ENCODE results near the gene NTSR1.

Gene NTSR1

DNA sequence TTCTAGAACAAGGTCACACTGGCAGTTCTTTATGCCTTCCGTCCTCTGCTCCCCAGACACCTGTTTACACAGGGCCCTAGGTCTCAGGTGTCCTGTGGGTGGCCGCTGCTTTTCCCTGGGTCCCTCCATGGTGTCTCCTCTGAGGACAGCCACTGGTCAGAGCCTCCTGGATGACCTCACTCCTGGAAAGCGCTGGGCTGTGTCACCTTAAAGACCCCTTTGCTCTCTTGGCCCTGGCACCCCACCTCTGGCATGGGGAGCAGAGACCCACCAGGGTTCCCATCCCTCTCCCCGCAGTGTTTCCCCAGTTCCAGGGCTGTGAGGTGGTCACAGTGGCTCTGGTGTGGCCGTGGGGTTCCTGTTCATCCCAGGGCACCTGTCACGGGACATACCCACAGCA, 33.9 kb downstream of the NTSR1 start:
- DNase-seq: no peak

DNA sequence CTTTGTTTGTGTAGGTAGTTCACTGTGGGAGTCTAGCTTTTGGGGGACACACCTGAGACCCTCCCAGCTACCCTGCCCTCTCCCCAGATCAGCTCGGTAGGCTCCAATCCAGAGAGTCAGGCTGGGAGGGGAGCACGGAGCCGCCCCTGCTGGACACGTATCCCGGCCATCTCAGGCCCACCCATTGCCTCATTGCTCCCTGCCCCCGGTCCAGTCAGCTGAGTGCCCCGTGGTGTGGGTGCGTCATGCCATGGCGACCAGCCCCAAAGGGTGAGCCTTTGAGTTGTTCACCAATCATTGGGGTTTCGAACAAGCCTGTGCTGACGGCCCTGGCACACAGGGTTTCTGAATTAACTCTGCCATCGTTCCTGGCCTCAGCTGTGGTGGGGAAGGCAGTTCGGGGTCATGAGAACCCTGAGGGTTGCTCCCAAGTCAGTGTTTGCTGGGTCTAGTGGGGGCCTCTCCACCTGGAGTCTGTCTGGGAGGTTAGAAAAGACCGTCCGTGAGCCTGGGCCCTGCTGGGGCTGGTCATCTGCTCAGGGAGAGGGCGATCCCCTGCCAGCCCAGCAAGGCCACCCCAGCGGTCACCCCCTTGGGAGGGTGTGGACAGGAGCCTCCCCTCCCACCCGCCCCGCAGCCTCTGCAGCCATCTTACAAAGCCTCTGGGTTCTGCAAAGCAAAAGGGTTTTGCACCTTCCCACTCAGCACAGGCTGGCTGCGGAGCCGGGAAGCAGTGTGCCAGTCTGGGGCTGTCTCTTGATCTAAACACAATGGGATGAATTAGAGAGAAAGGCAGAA, 34.5 kb downstream of the NTSR1 start:
- no peak for DNase-seq

DNA sequence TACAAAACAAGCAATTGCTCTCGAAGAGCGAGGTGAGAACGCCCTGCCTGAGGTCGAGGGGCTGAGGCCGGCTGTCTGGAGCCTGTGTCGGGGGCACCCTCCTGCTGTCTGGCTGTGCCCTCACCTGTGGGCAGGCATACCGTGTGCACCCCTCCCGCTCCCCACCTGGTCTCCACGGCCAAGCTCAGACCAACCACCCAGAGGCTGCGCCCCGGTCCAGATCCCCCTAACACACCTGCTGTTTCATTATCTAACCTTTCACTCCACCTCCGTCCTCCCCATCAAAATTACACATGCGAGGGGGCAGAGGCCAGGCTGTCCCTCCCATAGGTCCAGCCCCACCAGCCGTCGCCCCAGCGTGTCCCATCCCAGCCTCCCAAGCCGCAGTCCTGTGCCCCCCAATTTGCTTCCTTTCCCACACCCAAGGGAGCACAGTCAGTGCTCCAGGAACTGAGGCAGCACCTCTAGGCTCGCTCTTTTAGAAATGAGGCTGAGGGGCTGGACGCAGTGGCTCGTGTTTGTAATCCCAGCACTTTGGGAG, 35.2 kb downstream of the NTSR1 start:
- no peak for DNase-seq

DNA sequence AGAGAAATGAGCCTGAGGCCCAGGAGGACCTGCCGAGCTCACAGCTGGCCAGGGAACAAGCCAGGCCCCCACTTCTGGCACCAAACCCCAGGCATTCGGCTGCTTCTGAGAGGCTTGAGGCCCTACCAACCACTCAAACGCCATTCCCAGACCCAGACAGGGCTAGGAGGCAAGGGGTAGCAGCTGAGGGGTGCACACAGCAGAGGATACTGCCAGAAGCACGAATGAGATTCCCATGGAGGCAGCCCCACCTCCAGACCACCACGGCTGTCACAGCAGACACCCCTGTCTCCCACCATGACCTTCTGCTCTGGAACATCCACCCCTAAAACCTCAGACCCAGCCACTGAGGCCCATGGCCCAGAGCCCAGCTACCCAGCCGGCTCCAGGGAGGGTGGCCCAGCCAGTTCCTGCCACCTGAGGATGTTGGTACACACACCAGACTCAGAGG, 36.1 kb downstream of the NTSR1 start:
- DNase-seq: no peak

DNA sequence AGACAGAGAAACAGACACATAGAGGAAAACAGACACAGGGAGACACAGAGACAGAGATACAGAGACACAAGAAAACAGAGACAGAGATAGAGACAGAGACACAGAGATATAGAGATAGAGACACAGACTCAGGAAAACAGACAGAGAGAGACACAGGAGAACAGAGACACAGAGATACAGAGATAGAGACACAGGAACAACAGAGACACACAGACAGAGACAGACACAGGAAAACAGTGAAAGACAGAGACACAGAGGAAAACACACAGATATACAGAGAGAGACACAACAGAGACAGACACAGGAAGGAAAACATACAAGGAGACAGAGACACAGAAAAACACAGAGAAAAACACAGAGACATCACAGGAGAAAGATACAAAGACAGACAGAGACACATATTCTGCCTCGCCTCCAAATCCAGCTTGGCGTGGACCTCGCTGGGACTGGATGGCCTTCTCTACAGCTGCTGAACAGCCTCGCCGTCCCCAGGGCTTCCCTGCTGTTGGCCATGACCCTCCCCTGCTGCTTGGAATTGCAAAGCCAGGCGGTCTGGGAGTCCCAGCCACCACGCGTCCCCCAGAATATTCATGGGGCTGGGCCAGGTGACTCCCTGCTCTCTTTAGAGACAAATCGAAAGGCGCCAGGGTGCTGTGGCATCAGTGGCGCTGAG, 36.8 kb downstream of the NTSR1 start:
- DNase-seq: no peak

DNA sequence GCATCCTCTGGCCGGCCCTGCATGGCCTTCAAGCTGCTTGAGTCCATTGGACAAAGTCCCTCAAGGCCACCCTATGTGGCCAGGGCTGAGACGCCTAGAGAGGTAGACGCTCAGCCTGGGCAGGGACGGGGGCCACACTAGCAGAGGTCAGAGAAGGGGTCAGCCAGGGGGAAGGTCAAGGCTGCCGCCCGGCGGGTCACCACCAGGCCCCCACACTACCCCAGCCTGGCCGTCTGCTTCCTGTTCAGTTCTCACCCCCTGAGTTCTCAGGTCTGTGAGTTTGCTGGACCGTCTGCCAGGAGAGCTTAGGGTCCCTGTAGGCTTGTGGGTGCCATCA, 37.3 kb downstream of the NTSR1 start:
- DNase-seq: no peak

DNA sequence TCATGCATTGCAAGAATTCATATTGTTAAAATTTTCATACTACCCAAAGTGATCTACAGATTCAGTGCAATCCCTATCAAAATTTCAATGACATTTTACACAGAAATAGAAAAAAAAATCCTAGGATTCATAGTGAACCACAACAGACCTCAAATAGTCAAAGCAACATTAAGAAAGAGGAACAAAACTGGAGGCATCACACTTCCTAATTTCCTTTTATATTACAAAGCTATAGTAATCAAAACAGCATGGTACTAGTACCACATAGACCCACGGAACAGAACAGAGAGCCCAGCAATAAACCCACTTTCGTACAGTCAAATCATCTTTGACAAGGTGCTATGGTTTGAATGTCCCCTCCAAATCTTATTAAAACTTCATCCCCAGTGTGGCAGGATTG, 39.7 kb downstream of the NTSR1 start:
- no peak for DNase-seq

DNA sequence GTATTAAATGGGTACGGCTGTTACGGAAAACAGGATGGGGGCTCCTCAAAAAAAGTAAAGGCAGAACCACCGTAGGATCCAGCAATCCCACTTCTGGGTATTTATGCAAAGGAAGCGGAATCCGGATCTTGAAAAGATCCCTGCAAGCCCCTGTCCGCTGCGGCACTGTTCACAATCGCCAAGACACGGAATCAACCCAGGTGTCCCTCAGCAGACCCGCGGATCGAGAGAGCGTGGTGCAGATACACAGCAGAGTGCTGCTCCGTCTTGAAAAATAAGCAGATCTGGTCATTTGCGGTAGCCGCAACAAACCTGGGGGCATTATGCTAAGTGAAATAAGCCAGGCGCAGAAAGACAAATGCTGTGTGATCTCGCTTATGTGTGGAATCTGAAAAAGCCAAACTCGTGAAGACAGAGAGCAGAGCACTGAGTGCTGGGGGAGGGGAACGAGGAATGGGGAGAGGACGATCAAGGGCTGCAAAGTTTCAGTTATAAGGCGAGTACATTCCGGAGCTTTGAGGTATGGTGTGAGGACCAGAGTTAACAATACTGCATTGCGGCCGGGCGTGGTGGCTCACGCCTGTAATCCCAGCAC, 41.3 kb downstream of the NTSR1 start:
- DNase-seq: no peak

DNA sequence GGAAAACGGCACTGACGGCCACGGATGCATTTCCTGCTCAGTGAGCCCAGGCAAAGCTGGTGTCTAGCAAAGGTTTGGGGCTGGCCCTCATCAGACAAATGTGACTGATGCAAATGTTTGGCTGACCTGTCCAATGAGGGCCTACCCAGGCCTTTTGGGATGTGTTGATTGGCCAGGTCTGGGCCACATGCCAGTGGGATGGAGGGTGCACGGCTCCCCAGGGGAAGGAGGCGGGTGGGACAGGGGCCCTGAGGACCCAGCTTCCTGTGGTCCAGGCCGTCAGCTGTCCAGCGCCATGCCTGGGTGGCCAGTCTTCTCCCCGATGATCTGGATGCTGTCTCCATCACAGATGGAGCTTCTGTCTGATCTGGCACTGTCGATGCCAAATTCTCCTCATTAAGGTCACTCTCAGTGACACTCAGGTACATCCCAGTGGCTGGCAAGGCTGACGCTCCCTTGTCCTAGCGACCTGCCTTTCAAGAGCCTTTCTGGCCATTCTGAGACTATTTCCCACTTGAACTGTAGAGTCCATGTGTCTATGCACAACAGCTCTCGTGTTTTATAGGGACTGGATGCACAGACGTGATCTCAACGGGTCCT, 43.0 kb downstream of the NTSR1 start:
- no peak for DNase-seq

DNA sequence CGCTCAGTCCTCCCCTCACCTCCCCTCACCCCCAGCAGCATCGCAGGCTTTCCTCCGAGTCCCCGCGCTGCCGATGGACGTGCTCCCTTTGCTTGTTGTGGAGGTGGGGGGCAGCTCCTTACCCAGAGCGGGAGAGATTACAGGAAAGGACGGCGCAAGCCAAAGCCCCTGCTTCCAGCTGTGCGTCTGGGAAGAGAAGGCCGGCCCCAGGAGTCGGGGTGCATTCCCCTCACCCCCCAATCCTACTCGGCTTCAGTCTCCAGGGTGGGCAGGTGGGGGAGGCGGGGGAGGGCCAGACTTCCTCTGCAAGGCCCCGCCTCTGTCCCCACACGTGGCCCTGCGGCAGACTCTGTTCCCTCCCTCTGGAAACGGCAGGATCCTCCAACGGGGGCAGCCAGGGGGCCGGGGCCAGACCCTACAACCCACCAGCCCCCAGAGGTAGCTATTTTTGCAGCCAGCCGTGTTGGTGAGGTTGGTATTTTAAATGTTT, 43.6 kb downstream of the NTSR1 start:
- DNase-seq: no peak

DNA sequence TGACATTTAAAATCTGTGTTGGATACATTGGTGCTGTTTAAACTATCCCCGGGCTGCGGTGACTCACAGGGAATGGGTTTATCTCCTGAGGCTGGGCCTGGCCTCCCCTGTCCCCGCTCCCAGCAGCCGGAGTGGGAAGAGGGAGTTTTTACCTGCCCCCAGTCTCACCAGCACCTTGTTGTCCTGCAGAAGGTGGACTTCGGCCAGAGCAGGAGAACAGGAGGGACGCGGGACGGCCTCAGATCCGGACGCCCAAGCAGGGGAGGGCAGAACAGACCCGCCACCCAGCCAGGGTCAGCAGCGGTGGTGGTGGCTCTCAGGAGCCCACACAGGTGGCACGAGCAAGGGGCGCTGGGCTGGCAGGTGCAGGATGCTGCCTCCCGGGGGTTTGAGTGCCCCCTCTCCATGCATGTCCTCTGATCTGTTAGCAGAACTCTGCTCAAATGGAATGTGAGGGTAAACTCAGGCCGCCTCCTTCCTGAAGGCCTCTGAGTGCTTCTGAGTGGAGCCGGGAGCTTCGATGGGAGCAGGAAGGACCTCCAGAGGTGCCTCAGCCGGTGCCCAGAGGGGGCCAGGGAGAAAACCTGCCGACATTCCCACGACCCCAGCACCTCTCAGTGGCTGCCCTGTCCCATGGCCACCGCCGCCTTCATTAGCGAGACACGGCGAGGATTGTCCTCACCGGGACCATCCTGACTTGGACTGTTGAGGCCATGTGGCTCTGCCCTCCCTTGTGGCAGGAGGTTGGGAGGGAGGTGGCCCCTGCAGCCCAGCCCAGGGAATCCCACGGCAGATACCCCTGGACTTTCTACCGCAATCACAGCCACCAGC, 44.2 kb downstream of the NTSR1 start:
- DNase-seq: no peak

DNA sequence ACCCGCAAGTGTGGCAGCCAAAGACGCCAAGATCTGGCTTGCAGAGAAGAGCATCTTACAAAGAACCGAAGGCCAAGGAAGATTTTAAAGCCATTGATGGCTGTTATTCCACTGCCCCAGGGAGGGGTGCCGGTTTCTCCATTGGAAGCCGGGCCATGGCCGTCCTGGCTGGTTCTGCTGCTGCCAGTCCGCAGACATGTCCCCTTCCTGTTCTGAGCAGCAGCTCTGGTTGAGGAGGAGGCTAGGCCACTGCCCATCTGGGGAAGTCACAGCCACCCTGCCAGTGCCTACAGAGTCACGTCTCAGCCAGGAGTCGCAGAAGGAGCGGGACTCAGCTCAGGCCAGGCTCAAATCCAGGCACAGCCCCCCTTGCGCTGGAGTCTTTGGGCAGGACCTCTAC, 45.0 kb downstream of the NTSR1 start:
- DNase-seq: no peak

DNA sequence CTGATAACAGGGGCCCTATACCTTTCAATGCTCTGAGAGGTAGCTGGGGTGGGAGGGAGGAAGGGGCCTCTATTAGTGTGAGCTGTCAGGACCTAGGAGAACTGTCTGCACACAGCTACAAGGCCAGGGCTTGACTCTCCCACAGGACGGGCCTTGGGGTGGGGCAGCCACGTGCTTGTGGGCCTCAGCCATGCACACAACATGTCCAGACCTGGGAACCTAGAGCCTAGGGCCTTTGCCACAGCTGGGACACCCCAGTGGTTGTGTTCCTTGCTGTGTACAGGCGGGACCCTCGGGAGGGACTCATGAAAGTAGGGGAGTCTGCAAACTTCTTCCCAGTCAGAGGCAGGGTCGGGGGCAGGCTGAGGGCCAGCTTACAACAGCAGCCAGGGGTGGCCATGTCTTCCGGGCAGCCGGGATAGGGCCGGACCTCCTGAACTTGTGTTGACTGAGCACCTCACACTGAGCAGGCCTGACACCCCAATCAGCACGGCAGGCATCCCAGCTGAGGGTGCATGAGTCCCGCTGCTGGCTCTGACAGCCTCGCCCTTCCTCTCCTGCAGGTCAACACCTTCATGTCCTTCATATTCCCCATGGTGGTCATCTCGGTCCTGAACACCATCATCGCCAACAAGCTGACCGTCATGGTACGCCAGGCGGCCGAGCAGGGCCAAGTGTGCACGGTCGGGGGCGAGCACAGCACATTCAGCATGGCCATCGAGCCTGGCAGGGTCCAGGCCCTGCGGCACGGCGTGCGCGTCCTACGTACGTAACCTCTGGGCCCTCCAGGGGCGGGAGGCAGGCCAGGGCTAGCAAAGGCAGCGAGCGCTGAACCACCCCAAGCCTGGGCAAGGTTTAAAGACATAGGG, 45.7 kb downstream of the NTSR1 start:
- no peak for DNase-seq

DNA sequence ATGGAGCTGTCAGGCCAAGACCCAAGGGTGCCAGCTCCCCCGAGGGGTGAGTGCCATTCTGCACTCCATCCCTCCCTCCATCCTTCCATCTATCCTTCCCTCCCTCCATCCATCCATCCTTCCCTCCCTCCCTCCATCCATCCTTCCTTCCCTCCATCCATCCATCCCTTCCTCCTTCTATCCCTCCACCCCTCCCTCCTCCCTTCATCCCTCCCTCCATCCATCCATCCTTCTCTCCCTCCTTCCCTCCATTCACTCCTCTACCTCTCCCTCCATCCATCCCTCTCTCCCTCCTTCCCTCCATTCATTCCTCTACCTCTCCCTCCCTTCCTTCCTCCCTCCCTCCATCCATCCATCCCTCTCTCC, 46.3 kb downstream of the NTSR1 start:
- DNase-seq: no peak

DNA sequence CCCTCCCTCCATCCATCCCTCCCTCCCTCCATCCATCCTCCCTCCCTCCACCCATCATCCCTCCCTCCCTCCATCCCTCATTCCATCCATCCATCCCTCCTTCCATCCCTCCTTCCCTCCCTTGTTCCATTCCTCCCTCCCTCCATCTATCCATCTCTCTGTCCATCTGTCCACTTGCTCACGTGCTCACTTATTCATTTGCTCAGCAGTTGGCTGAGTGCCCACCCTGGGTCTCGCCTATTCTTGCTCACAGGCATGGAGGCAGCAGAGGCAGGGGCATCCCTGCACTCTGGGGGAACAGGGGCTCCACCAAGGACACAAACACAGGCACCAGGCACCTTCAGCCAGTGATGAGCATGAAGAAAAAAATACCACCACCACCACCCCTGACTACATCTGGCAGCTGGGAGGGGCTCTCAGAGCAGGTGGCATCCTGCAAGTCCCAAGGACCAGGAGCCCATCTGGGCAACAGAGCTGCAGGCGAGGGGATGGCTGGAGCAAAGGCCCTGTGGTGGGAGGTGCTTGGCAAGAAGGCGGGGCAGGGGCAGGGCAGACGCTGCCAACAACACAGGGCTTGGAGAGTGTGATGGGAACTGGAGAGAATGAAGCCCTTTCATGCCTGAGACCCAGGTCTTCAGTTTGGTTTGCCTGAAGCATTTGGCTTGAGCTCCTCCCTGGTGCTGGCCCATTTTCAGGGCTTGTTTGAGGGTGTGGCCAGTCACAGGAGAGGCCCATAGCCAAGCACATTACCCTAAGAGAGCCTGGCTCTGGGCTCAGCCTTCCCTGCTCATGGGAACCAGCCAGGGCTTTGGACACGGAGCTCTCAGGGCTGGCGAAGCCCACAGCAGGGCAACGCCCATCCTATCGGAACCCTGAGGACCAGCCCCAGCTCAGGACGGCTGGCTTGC, 47.4 kb downstream of the NTSR1 start:
- DNase-seq: no peak

DNA sequence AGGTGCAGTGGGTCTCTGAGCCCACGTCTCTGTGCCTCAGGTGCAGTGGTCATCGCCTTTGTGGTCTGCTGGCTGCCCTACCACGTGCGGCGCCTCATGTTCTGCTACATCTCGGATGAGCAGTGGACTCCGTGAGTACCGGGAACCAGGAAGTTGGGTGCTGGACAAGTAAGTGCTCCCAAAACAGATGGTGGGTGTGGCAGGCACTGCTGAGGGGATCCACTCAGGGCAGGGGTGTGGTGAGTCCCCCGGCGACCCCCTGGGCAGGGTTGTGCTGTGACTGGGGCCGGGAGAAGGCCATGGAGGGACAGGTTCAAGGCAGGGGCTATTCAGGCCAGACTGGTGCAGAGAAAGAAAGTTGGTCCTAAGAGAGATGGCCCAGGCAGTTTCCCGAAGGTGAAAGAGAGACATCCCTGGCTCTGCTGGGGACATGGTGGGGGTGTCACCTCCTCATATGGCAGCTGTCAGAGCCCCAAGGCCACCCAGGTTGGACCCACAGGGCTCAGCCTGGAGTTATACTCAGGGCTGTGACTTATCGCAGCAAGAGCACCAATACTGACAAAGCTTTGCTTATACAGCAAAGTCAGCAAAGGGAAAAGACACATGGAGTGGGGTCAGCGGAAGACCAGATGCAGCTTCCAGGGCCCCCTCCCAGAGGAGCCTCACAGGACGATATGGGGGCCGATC, 49.7 kb downstream of the NTSR1 start:
- DNase-seq: no peak

DNA sequence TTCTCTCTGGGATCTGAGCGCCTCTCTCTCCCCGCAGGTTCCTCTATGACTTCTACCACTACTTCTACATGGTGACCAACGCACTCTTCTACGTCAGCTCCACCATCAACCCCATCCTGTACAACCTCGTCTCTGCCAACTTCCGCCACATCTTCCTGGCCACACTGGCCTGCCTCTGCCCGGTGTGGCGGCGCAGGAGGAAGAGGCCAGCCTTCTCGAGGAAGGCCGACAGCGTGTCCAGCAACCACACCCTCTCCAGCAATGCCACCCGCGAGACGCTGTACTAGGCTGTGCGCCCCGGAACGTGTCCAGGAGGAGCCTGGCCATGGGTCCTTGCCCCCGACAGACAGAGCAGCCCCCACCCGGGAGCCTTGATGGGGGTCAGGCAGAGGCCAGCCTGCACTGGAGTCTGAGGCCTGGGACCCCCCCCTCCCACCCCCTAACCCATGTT, 51.4 kb downstream of the NTSR1 start:
- DNase-seq: no peak

DNA sequence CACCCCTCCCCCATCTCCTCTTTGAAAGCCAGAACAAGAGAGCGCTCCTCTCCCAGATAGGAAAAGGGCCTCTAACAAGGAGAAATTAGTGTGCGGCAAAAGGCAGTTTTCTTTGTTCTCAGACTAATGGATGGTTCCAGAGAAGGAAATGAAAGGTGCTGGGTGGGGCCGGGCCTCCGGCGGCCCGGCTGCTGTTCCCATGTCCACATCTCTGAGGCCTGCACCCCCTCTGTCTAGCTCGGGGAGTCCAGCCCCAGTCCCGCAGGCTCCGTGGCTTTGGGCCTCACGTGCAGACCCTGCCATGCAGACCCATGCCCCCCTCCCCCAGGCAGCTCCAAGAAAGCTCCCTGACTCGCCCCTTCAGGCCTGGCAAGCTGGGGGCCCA, 51.8 kb downstream of the NTSR1 start:
- DNase-seq: no peak

DNA sequence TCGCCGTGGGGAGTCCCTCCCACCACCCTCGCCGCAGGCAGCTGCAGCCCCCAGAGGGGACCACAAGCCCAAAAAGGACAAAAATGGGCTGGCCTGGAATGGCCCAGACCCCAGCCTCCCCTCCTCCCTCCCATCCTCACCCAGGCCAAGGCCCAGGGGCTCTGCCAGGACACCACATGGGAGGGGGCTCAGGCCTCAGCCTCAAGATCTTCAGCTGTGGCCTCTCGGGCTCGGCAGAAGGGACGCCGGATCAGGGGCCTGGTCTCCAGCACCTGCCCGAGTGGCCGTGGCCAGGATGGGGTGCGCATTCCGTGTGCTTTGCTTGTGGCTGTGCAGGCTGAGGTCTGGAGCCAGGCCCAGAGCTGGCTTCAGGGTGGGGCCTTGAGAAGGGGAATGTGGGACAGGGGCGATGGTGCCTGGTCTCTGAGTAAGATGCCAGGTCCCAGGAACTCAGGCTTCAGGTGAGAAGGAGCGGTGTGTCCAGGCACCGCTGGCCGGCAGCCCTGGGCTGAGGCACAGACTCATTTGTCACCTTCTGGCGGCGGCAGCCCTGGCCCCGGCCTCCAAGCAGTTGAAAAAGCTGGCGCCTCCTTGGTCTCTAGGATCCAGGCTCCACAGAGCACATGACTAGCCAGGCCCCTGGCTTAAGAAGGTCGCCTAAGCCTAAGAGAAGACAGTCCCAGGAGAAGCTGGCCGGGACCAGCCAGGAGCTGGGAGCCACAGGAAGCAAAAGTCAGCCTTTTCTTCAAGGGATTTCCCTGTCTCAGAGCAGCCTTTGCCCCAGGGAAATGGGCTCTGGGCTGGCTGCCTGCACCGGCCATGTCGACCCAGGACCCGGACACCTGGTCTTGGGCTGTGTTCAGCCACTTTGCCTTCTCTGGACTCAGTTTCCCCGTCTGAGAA, 52.5 kb downstream of the NTSR1 start:
- DNase-seq: no peak
